Right lobe of liver (tissue), 4 donors: ENCODE data around the gene MYO5A.
"Not testable (repeated sequence)": the region's sequence is repeated elsewhere in the genome, so short reads cannot be mapped to it uniquely, and the experiment has no call there.

Experiments
- POLR2A ChIP-seq: fragments of 450-650 bp; IDR thresholded peaks from one replicate; pipeline ENCODE4 v1.6.1; 2017; ENCODE audit warnings: antibody characterized with exemption, mild to moderate bottlenecking
- TF ChIP-seq, protein P1 (sequence below), 4 donors: fragments of 200-600 bp in 3 of 4; fragments of 450-650 bp in 1 of 4; IDR thresholded peaks; one replicate each; pipeline versions ENCODE4 v1.5.1 to v1.8.0; 2016 to 2022; ENCODE audit warnings: antibody characterized with exemption in 4 of 4, mild to moderate bottlenecking in 2 of 4
- donor health status: DM: no; HTN: no; CAD: no.
- donor health status: DM: no; HTN: no; CAD: no.
- donor health status: DM: no; HTN: yes; CAD: no.

DNA sequence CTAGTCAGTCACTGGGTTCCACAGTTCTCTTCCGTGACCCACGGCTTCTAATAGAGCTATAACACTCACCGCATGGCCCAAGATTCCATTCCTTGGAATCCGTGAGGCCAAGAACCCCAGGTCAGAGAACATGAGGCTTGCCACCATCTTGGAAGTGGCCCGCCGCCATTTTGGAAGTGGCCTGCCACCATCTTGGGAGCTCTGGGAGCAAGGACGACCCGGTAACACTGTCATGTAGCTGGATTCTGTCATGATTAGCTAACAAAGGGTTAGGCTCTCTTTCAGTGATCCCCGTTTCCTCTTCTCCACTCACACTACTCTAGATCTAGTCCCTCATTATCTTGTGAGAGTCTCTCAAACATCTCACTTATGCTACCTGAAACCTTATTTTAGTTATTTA lies 89.6 kb downstream of the MYO5A start:
- TF ChIP-seq, protein P1, sequence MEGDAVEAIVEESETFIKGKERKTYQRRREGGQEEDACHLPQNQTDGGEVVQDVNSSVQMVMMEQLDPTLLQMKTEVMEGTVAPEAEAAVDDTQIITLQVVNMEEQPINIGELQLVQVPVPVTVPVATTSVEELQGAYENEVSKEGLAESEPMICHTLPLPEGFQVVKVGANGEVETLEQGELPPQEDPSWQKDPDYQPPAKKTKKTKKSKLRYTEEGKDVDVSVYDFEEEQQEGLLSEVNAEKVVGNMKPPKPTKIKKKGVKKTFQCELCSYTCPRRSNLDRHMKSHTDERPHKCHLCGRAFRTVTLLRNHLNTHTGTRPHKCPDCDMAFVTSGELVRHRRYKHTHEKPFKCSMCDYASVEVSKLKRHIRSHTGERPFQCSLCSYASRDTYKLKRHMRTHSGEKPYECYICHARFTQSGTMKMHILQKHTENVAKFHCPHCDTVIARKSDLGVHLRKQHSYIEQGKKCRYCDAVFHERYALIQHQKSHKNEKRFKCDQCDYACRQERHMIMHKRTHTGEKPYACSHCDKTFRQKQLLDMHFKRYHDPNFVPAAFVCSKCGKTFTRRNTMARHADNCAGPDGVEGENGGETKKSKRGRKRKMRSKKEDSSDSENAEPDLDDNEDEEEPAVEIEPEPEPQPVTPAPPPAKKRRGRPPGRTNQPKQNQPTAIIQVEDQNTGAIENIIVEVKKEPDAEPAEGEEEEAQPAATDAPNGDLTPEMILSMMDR (IDR thresholded peaks at IDR 0.05), result not testable (repeated sequence)
- not testable (repeated sequence) for TF ChIP-seq POLR2A
